AG10803 (cell line): ENCODE data around the gene COMMD10.

ENCODE experiments used
- DNase-seq: peaks from one replicate; pipeline ENCODE4 v3.0.0; 2010; ENCODE audit warnings: low read depth
- H3K4me3 ChIP-seq: 2 replicates; pipeline ENCODE4 v1.5.1; 2011; ENCODE audit warnings: mild to moderate bottlenecking, low read length, control low read depth
- CTCF ChIP-seq: conservative IDR thresholded peaks from 2 replicates; pipeline ENCODE4 v1.5.1; 2011; ENCODE audit warnings: mild to moderate bottlenecking, low read length, control low read depth, inconsistent platforms

The COMMD10 gene

GRCh38 chr5:116137544-116138378 lies 52.9 kb downstream of the COMMD10 start:
- peak; percentile 56 for DNase-seq
- peak; percentile 84 for TF ChIP-seq CTCF
- no peak overlapping the region for H3K4me3 ChIP-seq

GRCh38 chr5:116142495-116142894 lies 57.7 kb downstream of the COMMD10 start:
- H3K4me3 ChIP-seq = no peak overlapping the region
- no peak for TF ChIP-seq CTCF
- DNase-seq = no peak

GRCh38 chr5:116144103-116144502 lies 59.3 kb downstream of the COMMD10 start:
- no peak overlapping the region for H3K4me3 ChIP-seq
- peak; percentile 42 for DNase-seq
- TF ChIP-seq CTCF = no peak

GRCh38 chr5:116144991-116145390 lies 60.2 kb downstream of the COMMD10 start:
- no peak overlapping the region for H3K4me3 ChIP-seq
- no peak for TF ChIP-seq CTCF
- no peak for DNase-seq

GRCh38 chr5:116145416-116145815 lies 60.6 kb downstream of the COMMD10 start:
- DNase-seq = no peak
- H3K4me3 ChIP-seq = no peak overlapping the region
- TF ChIP-seq CTCF = no peak

- DNase-seq = no peak
- H3K4me3 ChIP-seq = no peak overlapping the region
- no peak for TF ChIP-seq CTCF
These were observed 67.3 kb downstream of the COMMD10 start for GRCh38 chr5:116152169-116152568.

- no peak overlapping the region for H3K4me3 ChIP-seq
- DNase-seq = no peak
- TF ChIP-seq CTCF = no peak
These were observed 68.9 kb downstream of the COMMD10 start for GRCh38 chr5:116153687-116154174.
